H9 (cell line): ENCODE results near the gene JPH2. TPM values are rescaled to one million over a fixed set of nuclear protein-coding genes. Genes with fewer than 3 reads are reported as not detected.

Experiments
- DNase-seq: peaks from one replicate; pipeline ENCODE4 v3.0.0-alpha.2; 2017
- H2AFZ ChIP-seq: one replicate; pipeline ENCODE4 v1.6.1; 2013; ENCODE audit warnings: mild to moderate bottlenecking, low read length, control low read depth, moderate library complexity
- H2AK5ac ChIP-seq: 2 replicates; pipeline ENCODE4 v1.6.1; 2013; ENCODE audit warnings: low read length, control low read depth, mixed read lengths; ENCODE audit not compliant: insufficient read length
- H2BK120ac ChIP-seq: one replicate; pipeline ENCODE4 v1.6.1; 2013; ENCODE audit warnings: low read depth, mild to moderate bottlenecking, low read length, control low read depth, inconsistent platforms; ENCODE audit not compliant: poor library complexity, severe bottlenecking
- H2BK12ac ChIP-seq: 2 replicates; pipeline ENCODE4 v1.6.1; 2013; ENCODE audit warnings: low read length, control low read depth, mixed read lengths, low read depth; ENCODE audit not compliant: insufficient read length
- H2BK15ac ChIP-seq: 2 replicates; pipeline ENCODE4 v1.6.1; 2013; ENCODE audit warnings: low read depth, low read length, control low read depth
- H2BK20ac ChIP-seq: one replicate; pipeline ENCODE4 v1.6.1; 2013; ENCODE audit warnings: low read depth, mild to moderate bottlenecking, low read length, control low read depth, inconsistent platforms; ENCODE audit not compliant: poor library complexity, severe bottlenecking
- H2BK5ac ChIP-seq: 2 replicates; pipeline ENCODE4 v1.6.1; 2013; ENCODE audit warnings: low read length, control low read depth, mixed read lengths; ENCODE audit not compliant: insufficient read length
- H3K14ac ChIP-seq: 2 replicates; pipeline ENCODE4 v1.6.1; 2013; ENCODE audit warnings: low read length, control low read depth; ENCODE audit not compliant: insufficient read depth
- H3K18ac ChIP-seq: 2 replicates; pipeline ENCODE4 v1.6.1; 2013; ENCODE audit warnings: low read depth, mild to moderate bottlenecking, mixed read lengths, low read length, control low read depth; ENCODE audit not compliant: insufficient read length
- H3K23ac ChIP-seq: 2 replicates; pipeline ENCODE4 v1.6.1; 2013; ENCODE audit warnings: low read length, control low read depth, mixed read lengths, low read depth; ENCODE audit not compliant: insufficient read length
- H3K23me2 ChIP-seq: 2 replicates; pipeline ENCODE4 v1.6.1; 2013; ENCODE audit warnings: low read depth, mild to moderate bottlenecking, mixed read lengths, low read length, control low read depth; ENCODE audit not compliant: insufficient read length, poor library complexity, severe bottlenecking
- H3K27ac ChIP-seq: 2 replicates; pipeline ENCODE4 v1.5.1; 2013; ENCODE audit warnings: low read length, control low read depth, mixed read lengths, low read depth; ENCODE audit not compliant: insufficient read length
- H3K27me3 ChIP-seq: 2 replicates; pipeline ENCODE4 v1.6.1; 2013; ENCODE audit warnings: low read length, control low read depth, inconsistent platforms; ENCODE audit not compliant: insufficient read depth
- H3K4ac ChIP-seq: 2 replicates; pipeline ENCODE4 v1.6.1; 2013; ENCODE audit warnings: low read depth, mild to moderate bottlenecking, control low read depth, inconsistent platforms, low read length, moderate library complexity
- H3K4me1 ChIP-seq: 2 replicates; pipeline ENCODE4 v1.6.1; 2013; ENCODE audit warnings: low read length, control low read depth, inconsistent platforms; ENCODE audit not compliant: insufficient read depth
- H3K4me2 ChIP-seq: 2 replicates; pipeline ENCODE4 v1.6.1; 2013; ENCODE audit warnings: low read length, control low read depth, mixed read lengths; ENCODE audit not compliant: insufficient read length, insufficient read depth
- H3K56ac ChIP-seq: 2 replicates; pipeline ENCODE4 v1.6.1; 2013; ENCODE audit warnings: low read depth, mild to moderate bottlenecking, mixed read lengths, low read length, control low read depth; ENCODE audit not compliant: insufficient read length
- H3K79me1 ChIP-seq: 2 replicates; pipeline ENCODE4 v1.6.1; 2013; ENCODE audit warnings: low read depth, mild to moderate bottlenecking, moderate library complexity, low read length, control low read depth, inconsistent platforms; ENCODE audit not compliant: insufficient read depth, poor library complexity, severe bottlenecking
- H3K79me2 ChIP-seq: 2 replicates; pipeline ENCODE4 v1.6.1; 2013; ENCODE audit warnings: low read length, control low read depth, inconsistent platforms; ENCODE audit not compliant: insufficient read depth
- H3K9ac ChIP-seq: 2 replicates; pipeline ENCODE4 v1.6.1; 2013; ENCODE audit warnings: low read length, control low read depth, mixed read lengths; ENCODE audit not compliant: insufficient read length; ENCODE audit errors: extremely low read depth
- H3K9me3 ChIP-seq: one replicate; pipeline ENCODE4 v1.6.1; 2013; ENCODE audit warnings: low read depth, low read length, inconsistent platforms; ENCODE audit not compliant: control insufficient read depth
- H3T11ph ChIP-seq: one replicate; pipeline ENCODE4 v1.6.1; 2013; ENCODE audit warnings: mild to moderate bottlenecking, low read length, control low read depth, inconsistent platforms
- H4K20me1 ChIP-seq: one replicate; pipeline ENCODE4 v1.6.1; 2013; ENCODE audit not compliant: control insufficient read depth, insufficient read length, insufficient read depth
- H4K5ac ChIP-seq: 2 replicates; pipeline ENCODE4 v1.6.1; 2013; ENCODE audit warnings: low read depth, mild to moderate bottlenecking, mixed read lengths, low read length, control low read depth; ENCODE audit not compliant: insufficient read length
- H4K8ac ChIP-seq: replicated peaks from 2 replicates; pipeline ENCODE4 v1.6.1; 2013; ENCODE audit warnings: low read length, control low read depth, mixed read lengths, low read depth; ENCODE audit not compliant: insufficient read length
- H4K91ac ChIP-seq: 2 replicates; pipeline ENCODE4 v1.6.1; 2013; ENCODE audit warnings: low read depth, mild to moderate bottlenecking, moderate library complexity, mixed read lengths, low read length, control low read depth; ENCODE audit not compliant: insufficient read length
- H3K27ac Mint-ChIP-seq, 3 experiments: 2 replicates in 2 of 3; 3 replicates in 1 of 3; pipeline ENCODE4 v1.8.0; 2020 to 2021; ENCODE audit warnings: mixed read lengths in 3 of 3, mild to moderate bottlenecking in 1 of 3, moderate library complexity in 1 of 3
- H3K27me3 Mint-ChIP-seq: 2 replicates; pipeline ENCODE4 v1.8.0; 2021; ENCODE audit warnings: low read depth, mild to moderate bottlenecking, moderate library complexity, mixed read lengths
- H3K36me3 Mint-ChIP-seq, 3 experiments: 2 replicates in 2 of 3; 3 replicates in 1 of 3; pipeline ENCODE4 v1.8.0; 2020 to 2021; ENCODE audit warnings: low read depth in 3 of 3, mixed read lengths in 3 of 3; ENCODE audit not compliant: insufficient read depth in 1 of 3
- H3K4me1 Mint-ChIP-seq, 2 experiments: 2 replicates each; pipeline ENCODE4 v1.8.0; 2020; ENCODE audit warnings: mixed read lengths in 2 of 2
- H3K4me3 Mint-ChIP-seq, 2 experiments: 2 replicates in 1 of 2; 3 replicates in 1 of 2; pipeline ENCODE4 v1.8.0; 2020 to 2021; ENCODE audit warnings: mild to moderate bottlenecking in 2 of 2, mixed read lengths in 2 of 2, moderate library complexity in 1 of 2
- H3K9me3 Mint-ChIP-seq, 2 experiments: 2 replicates in 1 of 2; 3 replicates in 1 of 2; pipeline ENCODE4 v1.8.0; 2020; ENCODE audit warnings: mild to moderate bottlenecking in 2 of 2, mixed read lengths in 2 of 2, moderate library complexity in 1 of 2
- CTCF ChIP-seq: fragments of 200-600 bp; sonication (generic); conservative IDR thresholded peaks from 3 replicates; pipeline ENCODE4 v1.8.0; 2021; ENCODE audit warnings: antibody characterized with exemption, mild to moderate bottlenecking
- WGBS: extraction: QIAGEN DNeasy Blood & Tissue Kit; methylation state at CpG from one replicate; pipeline ENCODE4 v1.1.7; 2013; ENCODE audit warnings: missing lambda C conversion rate, low lambda C conversion rate, mixed read lengths; ENCODE audit not compliant: insufficient read length; ENCODE audit errors: extremely low coverage; 5-methylcytosine and 5-hydroxymethylcytosine counted together
- total RNA-seq: library from RNA; stranded (reverse); gene quantifications from 2 replicates; pipeline ENCODE4 v1.2.1, GENCODE V29; 2021

The JPH2 gene
- total RNA-seq, 1 experiment from 2014 or later: 0.31 TPM

GRCh38 chr20:44173846-44174245 is 13.1 kb downstream of the JPH2 start:
- Histone ChIP-seq H4K8ac (no peak overlapping the region), H3K4ac (no peak overlapping the region), H2BK5ac (no peak overlapping the region), H3K79me1 (no peaks in the 10 kb centered on the region), H4K20me1 (no peaks in the 10 kb centered on the region), H4K5ac (no peak overlapping the region), H2AK5ac (no peak overlapping the region), H3K4me1 (no peaks in the 10 kb centered on the region), H2BK12ac (no peak overlapping the region), H3K23ac (no peak overlapping the region), H3K9me3 (no peaks in the 10 kb centered on the region), H3K27ac (no peak overlapping the region), H3K4me2 (no peak overlapping the region), H3T11ph (no peak overlapping the region), H2BK20ac (no peak overlapping the region), H3K27me3 (no peaks in the 10 kb centered on the region), H3K9ac (no peak overlapping the region), H3K23me2 (no peaks in the 10 kb centered on the region), H3K14ac (no peak overlapping the region; the same call in 1 of the 2 replicates), H3K79me2 (no peaks in the 10 kb centered on the region), H3K56ac (no peak overlapping the region), H2BK15ac (no peak overlapping the region), H2AFZ (no peak overlapping the region), H4K91ac (no peak overlapping the region), H3K18ac (no peak overlapping the region), H2BK120ac (no peak overlapping the region)
- peaks cover 3% of the 10 kb centered on the region for H3K27me3 Mint-ChIP-seq
- TF ChIP-seq CTCF: no peak
- no peak overlapping the region for H3K4me3 Mint-ChIP-seq
- no peaks in the 10 kb centered on the region for H3K36me3 Mint-ChIP-seq
- DNase-seq: no peak
- no CpG with 5 or more reads among the region's 8 CpGs for WGBS
- H3K4me1 Mint-ChIP-seq: peaks cover 0 to 5% of the 10 kb centered on the region in 2 experiments; a peak in 2 of 4 replicates
- H3K27ac Mint-ChIP-seq: no peak overlapping the region
- H3K9me3 Mint-ChIP-seq: peaks cover 0 to 1% of the 10 kb centered on the region in 2 experiments; a peak in 1 of 5 replicates
